Calu3 (cell line): ENCODE data around the gene MAP3K20. TPM values are rescaled to one million over a fixed set of nuclear protein-coding genes. Genes with fewer than 3 reads are reported as not detected.

Experiments
- BruUV-seq: library from RNA; stranded (reverse); fragments of 400-500 nt; replicated peaks from 2 replicates; lab custom pipeline; 2021; lab: Mats Ljungman, UMichigan
- CTCF ChIA-PET: fragments of 300-600 bp; sonication (Branson Sonifier 250); formaldehyde crosslinking; loops from one replicate; lab custom pipeline; 2022; ENCODE audit warnings: antibody characterized with exemption; lab: Charles Lee
- DNase-seq: peaks from one replicate; pipeline ENCODE4 v3.0.0; 2022
- H3K27ac Mint-ChIP-seq: one replicate; pipeline ENCODE4 v1.8.0; 2022; ENCODE audit warnings: mixed read lengths; ENCODE audit not compliant: unreplicated experiment
- H3K27me3 Mint-ChIP-seq: one replicate; pipeline ENCODE4 v1.8.0; 2022; ENCODE audit warnings: mixed read lengths; ENCODE audit not compliant: unreplicated experiment
- H3K36me3 Mint-ChIP-seq: one replicate; pipeline ENCODE4 v1.8.0; 2022; ENCODE audit warnings: mild to moderate bottlenecking, moderate library complexity, mixed read lengths; ENCODE audit not compliant: insufficient read depth, unreplicated experiment
- H3K4me1 Mint-ChIP-seq: one replicate; pipeline ENCODE4 v1.8.0; 2022; ENCODE audit warnings: mild to moderate bottlenecking, low read depth, mixed read lengths; ENCODE audit not compliant: unreplicated experiment
- H3K4me3 Mint-ChIP-seq: one replicate; pipeline ENCODE4 v1.8.0; 2022; ENCODE audit warnings: mild to moderate bottlenecking, low read depth, moderate library complexity, mixed read lengths; ENCODE audit not compliant: unreplicated experiment
- H3K9me3 Mint-ChIP-seq: one replicate; pipeline ENCODE4 v1.8.0; 2022; ENCODE audit warnings: low read depth, mixed read lengths; ENCODE audit not compliant: unreplicated experiment
- CTCF ChIP-seq: fragments of 200-600 bp; IDR thresholded peaks from one replicate; pipeline ENCODE4 v1.8.0; 2022; ENCODE audit warnings: antibody characterized with exemption; ENCODE audit not compliant: unreplicated experiment
- intact Hi-C: fragments of 100-400 bp; cut with micrococcal nuclease; formaldehyde crosslinking; loops from one replicate; pipeline ENCODE4 v1.10.0; 2022; ENCODE audit not compliant: unreplicated experiment
- total RNA-seq: library from RNA; stranded (reverse); gene quantifications from 2 replicates; pipeline ENCODE4 v1.2.3, GENCODE V29; 2022

MAP3K20 gene
- total RNA-seq, 1 experiment from 2014 or later: 37.0 TPM

GRCh38 chr2:173150087-173150486 is 74.4 kb downstream of the MAP3K20 start:
- Mint-ChIP-seq H3K27me3 (no peaks in the 10 kb centered on the region), H3K4me1 (peaks cover 17% of the 10 kb centered on the region), H3K9me3 (no peaks in the 10 kb centered on the region), H3K27ac (no peak overlapping the region), H3K4me3 (no peak overlapping the region), H3K36me3 (no peaks in the 10 kb centered on the region)
- no peak for DNase-seq
- intact Hi-C loops: no loop called here
- BruUV-seq: no TSS peak
- CTCF ChIA-PET: no interaction called here
- no peak for TF ChIP-seq CTCF

DNA sequence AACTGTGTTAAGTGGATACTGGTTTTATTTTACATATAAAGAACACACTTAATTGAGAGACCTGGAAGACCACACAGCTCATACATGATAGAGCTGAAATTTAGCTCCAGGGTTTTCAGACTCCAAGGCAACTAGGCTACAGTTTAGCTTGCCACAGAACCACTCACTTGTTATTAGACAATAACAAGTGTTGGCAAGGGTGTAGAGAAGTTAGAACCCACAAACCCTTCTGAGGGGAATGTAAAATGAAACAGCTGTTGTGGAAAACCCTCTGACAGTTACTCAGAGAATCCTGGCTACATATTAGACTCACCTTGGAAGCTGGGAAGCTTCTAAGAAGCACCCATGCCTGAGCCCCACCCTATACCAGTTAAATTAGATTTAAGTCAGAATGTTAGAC is 75.3 kb downstream of the MAP3K20 start:
- CTCF ChIA-PET: no interaction called here
- Mint-ChIP-seq H3K9me3 (no peaks in the 10 kb centered on the region), H3K4me3 (no peak overlapping the region), H3K27me3 (no peaks in the 10 kb centered on the region), H3K4me1 (peaks cover 17% of the 10 kb centered on the region), H3K27ac (no peak overlapping the region), H3K36me3 (no peaks in the 10 kb centered on the region)
- no peak for TF ChIP-seq CTCF
- intact Hi-C loops: no loop called here
- DNase-seq: no peak
- BruUV-seq: no TSS peak

DNA sequence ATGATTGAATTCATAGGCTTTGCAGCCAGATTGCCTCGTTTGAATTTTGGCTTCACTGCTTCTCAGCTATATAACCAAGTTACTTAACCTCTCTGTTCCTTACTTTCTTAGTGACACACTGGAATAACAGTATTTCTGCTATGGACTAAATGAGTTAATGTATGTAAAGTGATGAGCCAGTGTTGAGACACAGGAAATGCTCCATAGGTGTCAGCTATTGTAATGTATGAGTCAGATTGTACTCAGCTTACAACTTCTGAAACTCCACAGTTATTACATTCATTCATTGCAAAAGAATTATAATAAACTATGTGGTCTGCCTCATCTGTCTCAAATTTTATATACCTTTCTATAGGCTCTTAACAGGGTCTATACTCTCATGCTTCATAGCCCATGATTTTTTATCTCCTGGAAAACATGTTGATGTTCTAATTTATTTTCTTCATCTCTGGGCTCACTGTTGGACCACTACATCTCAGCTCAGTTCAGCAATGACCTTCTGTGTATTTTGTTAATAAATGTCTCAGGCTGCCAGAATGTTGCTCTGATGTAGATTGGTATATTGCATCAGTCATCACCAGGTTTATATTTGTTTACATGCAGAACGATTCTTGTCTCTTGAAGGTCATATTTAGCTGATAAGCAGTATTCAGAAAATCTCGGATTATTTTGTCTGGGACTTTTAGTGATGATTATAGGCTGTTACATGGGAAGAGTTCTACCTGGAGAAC is 76.2 kb downstream of the MAP3K20 start:
- CTCF ChIA-PET: no interaction called here
- Mint-ChIP-seq H3K4me1 (peaks cover 17% of the 10 kb centered on the region), H3K9me3 (no peaks in the 10 kb centered on the region), H3K4me3 (no peak overlapping the region), H3K36me3 (no peaks in the 10 kb centered on the region), H3K27ac (peak overlapping the region; percentile 39), H3K27me3 (no peaks in the 10 kb centered on the region)
- intact Hi-C loops: no loop called here
- BruUV-seq: no TSS peak
- TF ChIP-seq CTCF: no peak
- no peak for DNase-seq

DNA sequence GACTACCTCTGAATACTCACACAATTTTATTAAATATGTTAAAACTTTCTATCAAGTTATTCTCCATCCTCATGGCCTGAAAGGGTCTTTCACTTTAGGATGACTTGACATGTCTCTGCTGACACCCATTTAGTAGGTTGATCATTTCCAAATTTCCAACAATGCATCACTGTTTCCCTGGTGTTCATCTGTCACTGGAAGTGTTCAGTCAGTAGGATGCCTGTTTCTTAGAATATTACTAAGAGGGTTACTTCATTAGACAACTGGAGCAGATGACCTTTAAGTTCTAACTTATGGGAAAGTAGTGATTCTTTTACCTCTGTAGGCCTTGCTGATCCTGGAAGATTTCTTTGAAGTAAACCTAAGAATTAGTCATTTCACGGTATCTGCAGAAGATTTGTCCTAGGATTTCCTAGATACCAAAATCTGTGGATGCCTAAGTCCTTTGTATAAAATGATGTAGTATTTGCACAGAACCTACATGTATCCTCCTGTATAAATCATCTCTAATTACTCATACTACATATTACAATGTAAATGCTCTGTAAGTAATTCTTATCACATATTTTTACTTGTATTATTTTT is 77.7 kb downstream of the MAP3K20 start:
- CTCF ChIA-PET: no interaction called here
- DNase-seq: no peak
- H3K27me3 Mint-ChIP-seq: no peaks in the 10 kb centered on the region
- H3K27ac Mint-ChIP-seq: no peak overlapping the region
- no peaks in the 10 kb centered on the region for H3K9me3 Mint-ChIP-seq
- intact Hi-C loops: no loop called here
- H3K4me3 Mint-ChIP-seq: no peak overlapping the region
- no peak for TF ChIP-seq CTCF
- H3K4me1 Mint-ChIP-seq: peaks cover 17% of the 10 kb centered on the region
- H3K36me3 Mint-ChIP-seq: no peaks in the 10 kb centered on the region
- BruUV-seq: no TSS peak
